ENCODE data around the gene MAP7D3.

DNA sequence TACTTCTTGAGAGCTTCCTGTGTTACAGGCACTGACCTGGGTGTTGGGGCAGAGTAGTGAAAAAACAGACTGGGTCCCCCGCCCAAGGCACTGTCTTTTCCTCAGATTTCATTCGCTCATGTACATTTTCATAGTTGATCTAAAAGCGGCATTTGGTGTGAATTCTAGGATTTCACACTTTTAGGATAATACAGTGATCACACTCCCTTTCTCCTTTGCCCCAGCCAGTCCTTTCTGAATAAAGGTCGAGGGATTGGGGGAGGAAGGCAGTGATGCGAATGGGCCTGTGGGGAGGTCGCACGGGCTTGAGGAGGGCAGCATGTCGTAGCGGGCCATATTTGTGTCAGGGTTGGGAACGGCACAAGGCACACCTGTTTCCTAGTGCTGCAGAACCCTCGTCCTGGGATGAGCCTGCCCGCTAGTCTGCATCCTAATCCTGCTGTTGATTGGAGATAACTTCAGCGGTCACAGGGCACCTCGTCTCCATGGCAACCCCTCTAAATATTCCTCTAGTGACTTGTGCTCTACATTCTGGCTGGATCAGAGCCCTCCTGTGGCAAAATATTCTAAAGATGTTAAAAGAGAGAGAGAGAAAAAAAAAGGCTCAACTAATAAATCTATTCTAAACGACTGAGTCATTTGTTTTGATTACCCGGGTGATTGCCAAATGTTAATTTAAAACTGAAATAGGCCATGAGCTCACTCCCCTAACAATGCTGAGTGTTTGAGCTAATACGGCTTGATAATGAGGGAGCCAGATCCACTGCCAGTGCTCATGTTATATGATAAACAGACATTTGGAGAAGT lies 82.1 kb downstream of the MAP7D3 start:
- TF ChIP-seq, protein P1, sequence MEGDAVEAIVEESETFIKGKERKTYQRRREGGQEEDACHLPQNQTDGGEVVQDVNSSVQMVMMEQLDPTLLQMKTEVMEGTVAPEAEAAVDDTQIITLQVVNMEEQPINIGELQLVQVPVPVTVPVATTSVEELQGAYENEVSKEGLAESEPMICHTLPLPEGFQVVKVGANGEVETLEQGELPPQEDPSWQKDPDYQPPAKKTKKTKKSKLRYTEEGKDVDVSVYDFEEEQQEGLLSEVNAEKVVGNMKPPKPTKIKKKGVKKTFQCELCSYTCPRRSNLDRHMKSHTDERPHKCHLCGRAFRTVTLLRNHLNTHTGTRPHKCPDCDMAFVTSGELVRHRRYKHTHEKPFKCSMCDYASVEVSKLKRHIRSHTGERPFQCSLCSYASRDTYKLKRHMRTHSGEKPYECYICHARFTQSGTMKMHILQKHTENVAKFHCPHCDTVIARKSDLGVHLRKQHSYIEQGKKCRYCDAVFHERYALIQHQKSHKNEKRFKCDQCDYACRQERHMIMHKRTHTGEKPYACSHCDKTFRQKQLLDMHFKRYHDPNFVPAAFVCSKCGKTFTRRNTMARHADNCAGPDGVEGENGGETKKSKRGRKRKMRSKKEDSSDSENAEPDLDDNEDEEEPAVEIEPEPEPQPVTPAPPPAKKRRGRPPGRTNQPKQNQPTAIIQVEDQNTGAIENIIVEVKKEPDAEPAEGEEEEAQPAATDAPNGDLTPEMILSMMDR (IDR thresholded peaks at IDR 0.05 in 4 of 5, conservative IDR thresholded peaks at IDR 0.05 in 1 of 5): no peak
- no peak for TF ChIP-seq POLR2A (IDR thresholded peaks at IDR 0.05)

Measured in gastrocnemius medialis (tissue), 4 donors.